Erythroblast (primary cell): Measurements from ENCODE around the gene ACOX2.

Experiments used
- DNase-seq, 2 experiments: peaks; one replicate each; lab custom pipeline; 2025; lab: John Stamatoyannopoulos, UW
- GATA1 ChIP-seq: IDR thresholded peaks from 2 replicates; pipeline ENCODE4 v1.6.1; 2011; ENCODE audit warnings: low read depth, mild to moderate bottlenecking, control low read depth, low read length, moderate library complexity
- POLR2A ChIP-seq: IDR thresholded peaks from 2 replicates; pipeline ENCODE4 v1.6.1; 2011; ENCODE audit warnings: mild to moderate bottlenecking, low read length

Gene ACOX2

GRCh38 chr3:58536501-58537411, at the start of gene ACOX2:
Gene ACOX2, minus strand, starts transcription at chr3:58537190. Its CDS starts 2,084 bp downstream, at chr3:58535106.
- no peak for DNase-seq
- no peak for TF ChIP-seq GATA1
- TF ChIP-seq POLR2A: no peak

- TF ChIP-seq GATA1 (no peak), POLR2A (no peak)
- no peak for DNase-seq
These were observed 49.0 kb upstream of the ACOX2 start for GRCh38 chr3:58585994-58586393.

- DNase-seq: peak; percentile 20 to 28
- TF ChIP-seq POLR2A: no peak
- no peak for TF ChIP-seq GATA1
These were observed 48.2 kb upstream of the ACOX2 start for GRCh38 chr3:58585005-58585786.

GRCh38 chr3:58584690-58585004, 47.7 kb upstream of the ACOX2 start:
- no peak for DNase-seq
- TF ChIP-seq POLR2A (no peak), GATA1 (no peak)

- TF ChIP-seq POLR2A (no peak), GATA1 (no peak)
- DNase-seq: no peak
These were observed 44.5 kb upstream of the ACOX2 start for GRCh38 chr3:58581328-58582091.

- DNase-seq: no peak
- no peak for TF ChIP-seq GATA1
- no peak for TF ChIP-seq POLR2A
These were observed 43.9 kb upstream of the ACOX2 start for GRCh38 chr3:58580826-58581327.

- TF ChIP-seq POLR2A: no peak
- no peak for TF ChIP-seq GATA1
- DNase-seq: no peak
These were observed 41.9 kb upstream of the ACOX2 start for GRCh38 chr3:58578873-58579272.

- TF ChIP-seq GATA1 (no peak), POLR2A (no peak)
- DNase-seq: no peak
These were observed 40.4 kb upstream of the ACOX2 start, which contains the start of gene FAM107A for GRCh38 chr3:58577269-58577821. Gene FAM107A, minus strand, starts transcription at chr3:58577391. Its CDS starts 7,531 bp downstream, at chr3:58569860.

- DNase-seq: no peak
These were observed 39.7 kb upstream of the ACOX2 start for GRCh38 chr3:58576716-58577115.

GRCh38 chr3:58575971-58576652, 39.1 kb upstream of the ACOX2 start:
- DNase-seq: no peak

More at GRCh38 chr3:58576716-58577115, 39.7 kb upstream of the ACOX2 start:
- no peak for TF ChIP-seq GATA1
- TF ChIP-seq POLR2A: no peak

GRCh38 chr3:58574682-58575081, 37.7 kb upstream of the ACOX2 start:
- TF ChIP-seq GATA1 (no peak), POLR2A (no peak)
- no peak for DNase-seq

More at GRCh38 chr3:58575971-58576652, 39.1 kb upstream of the ACOX2 start:
- TF ChIP-seq POLR2A: no peak
- no peak for TF ChIP-seq GATA1

- no peak for DNase-seq
- TF ChIP-seq POLR2A (no peak), GATA1 (no peak)
These were observed 37.1 kb upstream of the ACOX2 start for GRCh38 chr3:58574106-58574505.

- DNase-seq: no peak
- TF ChIP-seq POLR2A: no peak
- TF ChIP-seq GATA1: no peak
These were observed 36.6 kb upstream of the ACOX2 start for GRCh38 chr3:58573640-58574039.

- TF ChIP-seq GATA1 (no peak), POLR2A (no peak)
- no peak for DNase-seq
These were observed 35.7 kb upstream of the ACOX2 start for GRCh38 chr3:58572634-58573230.
